Ishikawa (cell line): ENCODE data around the gene MEFV.
A peak's percentile ranks its signal among the peaks of the same experiment; 100 is the strongest.

ENCODE experiments used
- CEBPB ChIP-seq: IDR thresholded peaks from 2 replicates; pipeline ENCODE4 v1.6.1; 2012
- CREB1 ChIP-seq: IDR thresholded peaks from 2 replicates; pipeline ENCODE4 v1.6.1; 2012; ENCODE audit warnings: low read depth
- EGR1 ChIP-seq: IDR thresholded peaks from 2 replicates; pipeline ENCODE4 v1.6.1; 2012
- EP300 ChIP-seq: IDR thresholded peaks from 2 replicates; pipeline ENCODE4 v1.6.1; 2012; ENCODE audit warnings: borderline replicate concordance
- FOXM1 ChIP-seq: IDR thresholded peaks from 2 replicates; pipeline ENCODE4 v1.6.1; 2012; ENCODE audit warnings: low read depth, borderline replicate concordance
- MAX ChIP-seq: IDR thresholded peaks from 2 replicates; pipeline ENCODE4 v1.6.1; 2012
- NFIC ChIP-seq: IDR thresholded peaks from 2 replicates; pipeline ENCODE4 v1.6.1; 2012
- RAD21 ChIP-seq: IDR thresholded peaks from 2 replicates; pipeline ENCODE4 v1.6.1; 2012; ENCODE audit warnings: low read depth
- REST ChIP-seq: IDR thresholded peaks from 2 replicates; pipeline ENCODE4 v1.6.1; 2012; ENCODE audit warnings: low read depth, mild to moderate bottlenecking
- TAF1 ChIP-seq: IDR thresholded peaks from 2 replicates; pipeline ENCODE4 v1.6.1; 2012; ENCODE audit warnings: low read depth, mild to moderate bottlenecking
- TCF12 ChIP-seq: IDR thresholded peaks from 2 replicates; pipeline ENCODE4 v1.6.1; 2012; ENCODE audit warnings: low read depth
- TEAD4 ChIP-seq: IDR thresholded peaks from 2 replicates; pipeline ENCODE4 v1.6.1; 2012
- USF1 ChIP-seq: IDR thresholded peaks from 2 replicates; pipeline ENCODE4 v1.6.1; 2012
- YY1 ChIP-seq: IDR thresholded peaks from 2 replicates; pipeline ENCODE4 v1.6.1; 2012; ENCODE audit warnings: low read depth
- ZBTB7A ChIP-seq: IDR thresholded peaks from 2 replicates; pipeline ENCODE4 v1.6.1; 2012; ENCODE audit warnings: low read depth

Gene MEFV, protein sequence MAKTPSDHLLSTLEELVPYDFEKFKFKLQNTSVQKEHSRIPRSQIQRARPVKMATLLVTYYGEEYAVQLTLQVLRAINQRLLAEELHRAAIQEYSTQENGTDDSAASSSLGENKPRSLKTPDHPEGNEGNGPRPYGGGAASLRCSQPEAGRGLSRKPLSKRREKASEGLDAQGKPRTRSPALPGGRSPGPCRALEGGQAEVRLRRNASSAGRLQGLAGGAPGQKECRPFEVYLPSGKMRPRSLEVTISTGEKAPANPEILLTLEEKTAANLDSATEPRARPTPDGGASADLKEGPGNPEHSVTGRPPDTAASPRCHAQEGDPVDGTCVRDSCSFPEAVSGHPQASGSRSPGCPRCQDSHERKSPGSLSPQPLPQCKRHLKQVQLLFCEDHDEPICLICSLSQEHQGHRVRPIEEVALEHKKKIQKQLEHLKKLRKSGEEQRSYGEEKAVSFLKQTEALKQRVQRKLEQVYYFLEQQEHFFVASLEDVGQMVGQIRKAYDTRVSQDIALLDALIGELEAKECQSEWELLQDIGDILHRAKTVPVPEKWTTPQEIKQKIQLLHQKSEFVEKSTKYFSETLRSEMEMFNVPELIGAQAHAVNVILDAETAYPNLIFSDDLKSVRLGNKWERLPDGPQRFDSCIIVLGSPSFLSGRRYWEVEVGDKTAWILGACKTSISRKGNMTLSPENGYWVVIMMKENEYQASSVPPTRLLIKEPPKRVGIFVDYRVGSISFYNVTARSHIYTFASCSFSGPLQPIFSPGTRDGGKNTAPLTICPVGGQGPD

GRCh38 chr16:3256146-3256865 lies at the start of gene MEFV:
Gene MEFV, minus strand, starts transcription at chr16:3256633. Its CDS starts 46 bp downstream, at chr16:3256587.
- TF ChIP-seq ZBTB7A (no peak), REST (peak; percentile 56)

DNA sequence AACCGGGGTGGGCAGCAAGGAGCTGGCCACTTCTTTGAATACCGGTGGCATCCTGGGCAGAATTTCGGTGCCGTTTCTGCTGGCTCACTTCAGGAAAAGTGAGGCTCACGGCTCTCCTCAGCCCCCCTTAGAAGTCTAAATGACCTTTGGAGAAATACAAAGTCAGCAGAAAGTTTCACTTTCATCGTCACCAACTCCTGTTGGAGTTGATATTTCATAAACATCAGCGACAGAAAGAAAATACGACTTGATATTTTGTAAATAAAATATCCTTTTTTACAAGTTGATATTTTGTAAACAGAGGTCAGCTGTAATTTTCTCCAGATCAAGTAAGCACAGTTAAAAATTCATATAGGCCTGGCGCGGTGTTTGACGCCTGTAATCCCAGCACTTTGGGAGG lies 49.6 kb upstream of the MEFV start:
- TF ChIP-seq TCF12 (no peak), TEAD4 (no peak), CEBPB (no peak), USF1 (no peak), FOXM1 (no peak), RAD21 (no peak), CREB1 (no peak), EGR1 (no peak), EP300 (no peak), ZBTB7A (no peak), REST (no peak), MAX (no peak), YY1 (no peak), TAF1 (no peak), NFIC (no peak)

GRCh38 chr16:3305109-3306068 lies 49.0 kb upstream of the MEFV start, which contains the start of the genes TIGD7 and ZNF75A:
Gene TIGD7, minus strand, starts transcription at chr16:3305430. Its CDS starts 4,816 bp downstream, at chr16:3300614.
Gene ZNF75A, plus strand, starts transcription at chr16:3305497. Its CDS starts 2,932 bp downstream, at chr16:3308429.
- TF ChIP-seq USF1 (peak; percentile 18; the same call in 1 of the 2 replicates), YY1 (peak; percentile 93), EGR1 (0 out of 2 replicates have a peak, but pooled peaks have one; percentile 34), NFIC (no peak), TEAD4 (no peak), ZBTB7A (no peak), MAX (peak; percentile 96), CEBPB (no peak), CREB1 (peak; percentile 78; the same call in 1 of the 2 replicates), REST (no peak), FOXM1 (no peak), TCF12 (peak; percentile 63; the same call in 1 of the 2 replicates), RAD21 (no peak), EP300 (no peak), TAF1 (peak; percentile 83)
